Left cardiac atrium (tissue), 4 donors: ENCODE results near the gene THBS2. TPM values are rescaled to one million over a fixed set of nuclear protein-coding genes. Genes with fewer than 3 reads are reported as not detected.
"Not testable (repeated sequence)": the region's sequence is repeated elsewhere in the genome, so short reads cannot be mapped to it uniquely, and the experiment has no call there.

Source experiments
- ATAC-seq, 2 donors: fragments of 200-7000 bp; cut with Tn5 transposase; one replicate each; pipeline ENCODE4 v1.9.1; 2020; ENCODE audit warnings: mild to moderate bottlenecking in 2 of 2, moderate library complexity in 2 of 2
- DNase-seq: peaks from one replicate; pipeline ENCODE4 v3.0.0-alpha.2; 2020
- intact Hi-C, 2 donors: fragments of 100-400 bp; cut with DNase I; formaldehyde crosslinking; loops; one replicate each; pipeline versions ENCODE4 v1.14.1 to v1.15.1; 2022 to 2023
- total RNA-seq, 2 donors: library from RNA; stranded (reverse); fragmentation: NEBNext Ultra II Directional; extraction: Animal tissue kit (Norgen Biotek cat#: 25700); gene quantifications; one replicate each; pipeline ENCODE4 v1.2.1, GENCODE V29; 2021
- donor health status: DM: no; HTN: yes; CAD: no.
- donor health status: DM: no; HTN: yes; CAD: no; lungs with severe emphysema.
- donor health status: DM: yes; HTN: yes; CAD: no.
- donor health status: Dilated cardiomyopathy.

THBS2 gene
- total RNA-seq, 2 donors from 2014 or later: 22.7 to 74.8 TPM

DNA sequence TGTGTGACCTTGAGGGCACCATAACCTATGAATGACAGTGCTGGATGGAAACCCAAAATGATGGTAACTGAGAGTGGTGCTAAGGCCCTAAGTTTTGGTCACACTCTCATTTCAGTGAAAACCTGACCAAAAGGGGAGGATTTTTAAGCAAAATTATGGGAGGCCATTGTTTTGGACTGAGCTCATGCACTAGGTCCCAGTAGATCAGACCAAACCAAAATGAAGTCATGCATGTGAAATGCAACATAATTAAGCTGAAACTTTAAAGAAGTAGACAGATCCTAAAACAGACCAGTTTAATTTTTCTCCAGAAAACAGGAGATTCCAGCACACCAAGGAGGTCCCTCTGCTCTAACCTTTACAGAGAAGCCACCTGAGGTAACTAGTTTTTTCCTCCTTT is 24.0 kb upstream of the THBS2 start:
- DNase-seq (no peak), ATAC-seq (no peak)
- intact Hi-C loops: no loop called here

DNA sequence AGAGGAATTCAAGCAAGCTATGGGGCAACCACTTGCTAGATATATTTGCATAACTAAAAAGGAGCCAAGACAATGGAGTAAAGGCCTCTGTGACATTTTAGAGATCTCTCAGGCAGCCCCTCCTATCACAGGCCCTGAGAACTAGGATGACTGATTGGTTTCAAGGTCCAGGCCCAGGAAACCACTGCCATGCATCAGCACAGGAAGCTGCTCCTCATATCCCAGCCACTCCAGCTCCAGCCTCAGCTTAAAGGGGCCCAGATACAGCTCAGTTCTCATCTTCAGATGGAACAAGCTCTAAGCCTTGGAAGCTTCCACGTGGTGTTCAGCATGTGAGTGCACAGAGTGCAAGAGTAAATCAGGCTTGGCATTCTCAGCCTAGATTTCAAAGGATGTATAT is 21.1 kb upstream of the THBS2 start:
- intact Hi-C loops: no loop called here
- ATAC-seq (no peak), DNase-seq (no peak)

DNA sequence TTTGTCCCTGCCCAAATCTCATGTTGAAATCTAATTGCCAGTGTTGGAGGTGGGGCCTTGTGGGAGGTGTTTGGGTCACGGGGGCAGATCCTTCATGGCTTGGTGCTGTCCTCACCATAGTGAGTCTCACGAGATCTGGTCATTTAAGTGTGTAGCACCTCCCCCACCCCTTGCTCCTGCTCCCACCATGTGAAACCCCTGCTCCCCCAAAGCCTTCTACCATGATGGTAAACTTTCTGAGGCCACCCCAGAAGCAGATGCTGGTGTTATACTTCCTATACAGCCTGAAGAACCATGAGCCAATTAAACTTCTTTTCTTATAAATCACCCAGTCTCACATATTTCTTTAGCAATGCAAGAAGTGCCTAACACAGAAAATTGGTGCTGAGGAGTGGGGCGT is 19.9 kb upstream of the THBS2 start:
- DNase-seq: no peak
- intact Hi-C loops: no loop called here
- no peak for ATAC-seq

DNA sequence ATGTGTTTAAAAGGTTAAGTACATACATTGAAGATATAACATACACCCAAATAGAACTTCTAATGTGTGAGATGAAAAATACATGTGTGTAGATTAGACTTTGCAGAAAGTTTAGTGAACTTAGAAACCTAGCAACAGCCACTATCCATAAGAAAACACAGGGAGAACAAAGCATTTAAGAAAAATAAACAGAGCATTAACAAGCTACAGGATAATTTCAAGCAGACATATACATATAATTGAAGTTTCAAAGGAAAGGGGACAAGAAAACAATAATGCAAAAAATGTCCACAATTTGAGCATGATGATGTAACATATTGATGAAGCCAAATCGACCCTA is 18.2 kb upstream of the THBS2 start:
- ATAC-seq (no peak), DNase-seq (no peak)
- intact Hi-C loops: no loop called here

DNA sequence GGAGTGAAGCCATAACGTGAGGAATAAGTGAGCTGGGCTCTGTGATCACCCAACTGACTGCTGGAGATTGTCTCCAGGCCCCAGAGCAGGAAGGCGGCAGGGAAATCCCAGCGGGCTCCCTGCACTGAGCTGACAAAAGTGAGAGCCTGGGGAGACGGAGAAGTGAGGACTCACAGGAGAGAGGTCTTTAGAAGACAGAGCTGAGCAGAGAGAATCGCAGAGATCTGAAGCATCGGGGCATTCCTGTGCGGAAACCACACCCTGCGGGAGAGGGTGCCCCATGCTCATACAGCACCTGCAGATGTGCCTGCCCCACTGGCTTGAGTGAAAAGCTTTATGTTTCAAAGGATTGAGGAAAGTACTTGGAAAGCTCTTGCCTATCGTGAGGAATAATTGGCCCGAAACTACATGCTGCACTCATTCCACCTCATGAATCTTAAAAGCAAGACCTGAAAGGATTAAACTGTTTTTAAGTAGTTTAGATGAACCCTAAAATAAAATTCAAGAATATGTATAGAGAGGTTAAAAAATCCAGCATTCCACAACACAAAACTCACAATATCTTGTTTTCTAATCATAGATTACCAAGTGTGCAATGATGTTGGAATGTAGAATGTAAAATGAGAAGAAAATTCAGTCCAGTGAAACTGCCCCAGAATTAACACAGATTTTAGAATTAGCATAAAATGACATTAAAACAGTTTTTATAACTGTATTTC is 17.7 kb upstream of the THBS2 start:
- ATAC-seq (no peak), DNase-seq (no peak)
- intact Hi-C loops: no loop called here

DNA sequence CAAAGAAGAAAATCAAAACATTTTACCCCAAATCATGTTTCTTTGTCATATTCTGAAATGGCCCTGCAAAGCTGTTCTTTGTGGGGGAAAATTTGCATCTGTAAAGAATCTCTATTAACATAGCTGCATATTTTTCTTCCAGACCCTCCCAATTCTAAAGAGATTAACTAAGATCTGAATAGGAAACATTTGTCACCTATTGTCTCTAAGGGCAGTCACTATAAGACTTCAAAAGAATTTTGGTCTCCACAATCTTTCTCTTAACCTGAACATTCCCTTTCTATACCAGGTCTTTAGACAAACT is 16.4 kb upstream of the THBS2 start:
- ATAC-seq, DNase-seq, intact Hi-C loops: not testable (repeated sequence)

DNA sequence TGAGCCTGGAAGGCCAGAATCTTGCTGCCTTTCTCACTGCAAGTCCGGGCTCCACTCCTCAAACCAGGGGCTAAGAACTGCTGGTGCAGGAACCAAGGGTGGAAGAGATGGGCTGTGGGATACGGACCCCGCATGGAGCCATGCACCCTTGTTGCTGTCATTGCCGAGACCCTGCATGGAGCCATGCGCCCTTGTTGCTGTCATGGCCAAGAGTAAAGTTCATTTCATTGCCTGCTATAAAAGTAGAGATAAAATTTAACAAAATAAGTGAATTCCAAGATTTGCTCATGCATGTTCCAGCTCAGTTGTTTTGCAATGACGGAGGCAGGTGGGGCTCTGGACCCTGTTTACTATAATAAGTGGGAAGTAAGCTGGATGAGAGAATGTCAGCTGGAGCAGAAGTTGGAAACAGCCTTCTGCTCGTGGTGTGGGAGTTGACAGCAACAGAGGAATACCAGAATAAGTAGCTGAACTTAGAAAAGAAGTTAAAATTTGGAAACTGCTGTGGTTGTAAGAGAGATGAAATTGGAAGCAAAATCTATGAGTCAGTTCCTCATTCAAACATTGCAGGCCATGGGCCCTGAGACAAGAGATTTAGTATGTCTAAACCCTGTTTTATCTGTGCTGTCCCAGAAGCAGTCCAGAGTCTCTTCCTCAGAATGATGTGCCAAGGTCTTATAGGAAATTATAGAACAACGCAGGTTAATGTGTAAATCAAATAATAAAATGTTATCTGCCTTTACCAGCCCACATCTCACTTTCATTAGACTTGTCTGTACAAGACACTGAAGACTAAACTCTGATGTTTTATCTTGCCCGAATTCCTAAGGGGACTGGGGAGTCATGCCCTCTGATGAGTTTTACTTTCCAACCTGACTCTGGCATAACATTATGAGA is 15.8 kb upstream of the THBS2 start:
- ATAC-seq: peak; percentile 80 to 94

DNA sequence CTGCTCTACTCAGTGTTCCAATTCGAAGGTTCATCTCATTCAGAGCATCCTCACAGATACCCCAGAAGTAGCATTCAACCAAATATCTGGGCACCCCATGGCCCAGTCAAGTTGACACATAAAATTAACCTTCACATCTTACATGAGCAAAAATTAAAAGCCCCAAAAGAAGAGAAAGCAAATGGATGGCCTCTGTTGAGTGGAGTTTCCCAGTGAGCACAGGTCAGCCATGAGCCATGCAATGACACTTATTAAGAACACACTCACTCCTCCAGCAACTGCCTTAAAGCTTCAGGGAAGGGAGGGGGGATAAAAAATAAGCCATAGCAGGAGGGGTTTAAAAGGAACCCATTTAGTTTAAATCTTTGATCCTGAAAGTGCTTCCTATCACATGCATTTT is 14.6 kb upstream of the THBS2 start:
- intact Hi-C loops: no loop called here
- ATAC-seq: no peak

More for the DNA sequence above, 15.8 kb upstream of the THBS2 start:
- peak; percentile 48 for DNase-seq
- intact Hi-C loops: no loop called here

DNA sequence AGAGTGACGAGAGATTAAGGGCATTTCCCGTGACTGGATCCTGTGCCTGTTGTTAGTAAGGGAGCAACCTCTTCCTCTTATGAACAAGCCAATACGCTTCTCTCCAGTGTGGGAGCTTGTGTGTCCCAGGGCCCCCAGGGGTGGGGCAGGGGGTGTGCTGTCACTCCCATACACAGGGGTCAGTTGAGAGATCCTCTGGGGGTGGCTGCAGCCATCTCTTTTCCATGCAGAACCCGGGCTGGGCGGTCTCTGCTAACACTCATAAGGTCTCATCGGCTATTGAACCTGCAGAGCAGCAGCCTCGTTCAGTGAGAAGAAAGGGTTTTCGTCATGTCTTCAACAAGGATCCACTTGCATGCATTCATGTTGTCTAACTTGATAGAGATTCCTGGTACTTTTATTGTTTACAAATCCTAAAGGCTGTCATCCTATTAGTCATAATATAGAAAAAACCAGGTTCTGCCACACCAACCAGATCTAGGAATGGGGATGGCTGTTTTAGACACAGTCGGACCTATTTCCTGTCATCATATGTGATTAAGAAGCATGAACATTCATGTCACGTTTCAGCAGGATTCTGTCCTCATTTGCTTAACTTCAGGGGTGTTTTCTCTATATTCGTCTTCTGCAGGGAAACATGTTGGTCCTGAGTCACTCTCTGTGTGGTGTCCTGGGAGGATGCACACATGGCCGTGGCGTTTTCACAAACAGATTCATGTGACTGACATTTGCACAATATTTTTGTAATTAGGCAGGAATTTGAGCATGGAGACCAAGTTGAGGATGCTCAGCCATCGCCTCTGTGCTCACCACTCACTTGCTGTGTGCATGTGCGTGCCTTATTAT is 13.3 kb upstream of the THBS2 start:
- ATAC-seq (no peak), DNase-seq (no peak)
- intact Hi-C loops: no loop called here

More for the DNA sequence above, 14.6 kb upstream of the THBS2 start:
- no peak for DNase-seq

DNA sequence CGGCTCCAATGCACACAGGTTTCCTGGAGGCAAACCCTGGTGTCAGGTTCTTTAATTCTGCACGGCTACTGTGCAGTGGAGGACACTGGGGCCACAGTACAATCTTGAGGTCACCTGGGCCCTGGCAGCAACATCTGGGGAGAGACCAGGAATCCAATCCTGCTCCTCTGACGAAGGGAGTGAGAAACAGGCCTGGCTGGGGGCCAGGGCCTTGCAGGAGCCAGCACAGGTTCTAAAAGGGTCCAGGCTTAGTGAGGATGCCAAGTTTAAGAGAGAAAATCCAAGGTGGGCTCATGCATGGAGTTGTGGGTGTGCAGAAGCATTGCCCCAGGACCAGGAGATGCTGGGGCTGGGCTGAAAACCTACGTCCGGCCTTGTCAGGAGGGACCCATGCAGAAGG is 12.6 kb upstream of the THBS2 start:
- ATAC-seq (no peak), DNase-seq (no peak)
- intact Hi-C loops: no loop called here

DNA sequence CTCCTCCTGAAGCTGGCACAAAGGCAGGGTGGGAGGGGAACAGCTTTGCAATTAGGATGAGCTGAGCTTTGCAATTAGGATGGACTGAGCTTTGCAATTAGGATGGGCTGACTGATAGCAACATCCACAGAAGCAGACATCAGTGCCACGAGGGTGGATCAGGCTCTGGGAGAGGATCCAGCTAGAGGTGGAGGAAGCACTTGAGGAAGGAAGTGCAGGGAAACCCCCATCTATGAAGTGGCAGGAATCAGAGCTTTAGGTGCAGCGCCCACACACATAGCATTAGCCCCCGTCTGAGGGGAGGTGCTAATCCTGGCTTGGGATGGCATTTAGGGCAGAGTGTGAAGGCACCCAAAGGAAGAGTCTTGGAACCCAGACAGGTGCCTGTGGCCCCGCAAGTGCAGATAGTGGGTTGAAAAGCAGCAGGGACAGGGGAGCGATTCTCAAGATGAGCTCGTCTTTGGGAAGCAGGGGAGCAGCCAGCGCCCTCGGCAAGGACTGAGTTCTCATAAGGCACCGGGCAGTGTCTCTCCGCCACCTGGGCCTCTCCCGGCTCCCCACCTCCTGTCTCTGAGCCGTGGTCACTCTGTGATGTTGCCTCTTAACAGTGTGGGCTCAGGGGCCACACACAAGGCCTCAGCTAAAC is 12.0 kb upstream of the THBS2 start:
- no peak for ATAC-seq
- intact Hi-C loops: no loop called here
- DNase-seq: no peak

DNA sequence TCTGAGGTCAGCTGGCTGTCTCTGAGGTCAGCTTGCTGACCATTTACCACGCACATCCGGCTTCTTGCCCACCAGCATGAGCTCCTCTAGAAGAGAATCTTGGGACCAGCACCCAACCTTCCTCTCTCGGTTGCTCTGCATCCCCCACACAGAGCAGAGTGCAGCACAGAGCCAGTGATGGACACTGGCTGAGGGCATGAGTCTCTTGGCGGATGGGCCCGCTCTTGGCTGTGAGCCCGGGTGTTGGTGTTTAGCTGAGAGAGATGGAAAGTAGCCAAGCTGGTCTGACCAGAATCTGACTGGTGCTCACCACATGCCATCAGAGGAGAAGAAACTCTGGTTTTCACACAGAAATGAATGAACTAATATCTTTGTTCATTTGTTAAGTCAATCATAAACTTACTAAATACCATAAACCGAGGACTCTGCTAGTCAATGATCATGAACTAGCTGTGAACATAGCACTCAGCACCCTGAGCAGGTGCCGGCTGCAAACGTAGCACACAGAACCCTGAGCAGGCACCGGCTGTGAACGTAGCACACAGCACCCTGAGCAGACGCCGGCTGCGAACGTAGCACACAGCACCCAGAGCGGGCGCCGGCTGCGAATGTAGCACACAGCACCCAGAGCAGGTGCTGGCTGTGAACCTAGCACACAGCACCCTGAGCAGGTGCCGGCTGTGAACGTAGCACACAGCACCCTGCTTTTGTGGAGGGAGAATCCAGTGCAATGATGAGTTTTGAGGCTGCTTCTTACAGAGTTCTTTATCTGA is 10.4 kb upstream of the THBS2 start:
- peak; percentile 58 for DNase-seq
- peak; percentile 73 to 75 for ATAC-seq
- intact Hi-C loops: no loop called here

DNA sequence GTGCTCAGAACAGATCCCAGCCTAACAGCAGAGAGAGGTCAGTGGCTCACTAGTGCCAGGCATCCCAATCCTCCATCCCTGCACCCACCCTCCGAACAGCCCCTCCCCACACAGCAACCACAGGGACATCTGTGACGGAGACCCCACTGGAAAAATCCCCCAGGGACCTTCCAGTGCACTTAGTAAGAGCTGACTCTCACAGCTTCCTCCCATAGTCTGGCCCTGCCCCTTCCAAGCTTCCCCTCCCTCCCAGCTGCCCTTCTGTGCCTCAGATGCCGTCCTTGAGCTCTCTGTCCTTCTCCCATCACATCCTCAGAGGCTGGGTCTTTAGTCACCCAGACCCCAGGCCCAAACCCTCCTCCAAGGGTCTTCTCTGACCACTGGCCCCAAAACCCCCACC is 9.7 kb upstream of the THBS2 start:
- DNase-seq (no peak), ATAC-seq (no peak)
- intact Hi-C loops: no loop called here

DNA sequence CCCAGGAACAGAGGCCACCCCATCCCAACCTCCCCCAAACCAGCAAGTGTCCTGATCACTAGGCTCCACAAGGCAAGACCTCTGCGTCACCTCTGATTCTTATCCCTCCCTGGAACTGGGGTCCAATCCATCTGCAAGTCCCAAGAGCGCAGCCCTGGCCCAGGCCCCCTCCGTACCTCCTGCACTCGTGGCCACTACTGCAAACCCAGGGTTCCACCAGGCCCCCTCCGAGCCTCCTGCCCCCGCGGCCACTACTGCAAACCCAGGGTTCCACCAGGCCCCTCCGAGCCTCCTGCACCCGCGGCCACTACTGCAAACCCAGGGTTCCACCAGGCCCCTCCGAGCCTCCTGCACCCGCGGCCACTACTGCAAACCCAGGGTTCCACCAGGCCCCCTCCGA is 9.0 kb upstream of the THBS2 start:
- DNase-seq, ATAC-seq, intact Hi-C loops: not testable (repeated sequence)

DNA sequence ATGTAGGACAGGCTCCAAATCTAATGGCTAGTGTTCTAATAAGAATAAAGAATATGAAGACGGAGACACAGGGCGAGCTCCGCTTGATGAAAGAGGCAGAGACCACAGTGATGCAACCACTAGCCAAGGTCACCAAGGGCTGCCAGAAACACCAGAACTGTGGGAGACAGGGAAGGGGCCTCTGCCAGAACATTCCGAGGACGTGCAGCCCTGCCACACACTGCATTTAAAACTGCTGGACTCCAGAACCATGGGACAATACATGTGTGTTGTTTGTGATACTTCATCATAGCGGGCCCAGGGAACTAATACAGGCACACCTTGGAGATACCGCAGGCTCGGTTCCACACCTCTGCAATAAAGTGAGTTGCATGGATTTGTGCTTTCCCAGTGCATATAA is 2.9 kb upstream of the THBS2 start:
- DNase-seq (no peak), ATAC-seq (no peak)
- intact Hi-C loops: no loop called here

DNA sequence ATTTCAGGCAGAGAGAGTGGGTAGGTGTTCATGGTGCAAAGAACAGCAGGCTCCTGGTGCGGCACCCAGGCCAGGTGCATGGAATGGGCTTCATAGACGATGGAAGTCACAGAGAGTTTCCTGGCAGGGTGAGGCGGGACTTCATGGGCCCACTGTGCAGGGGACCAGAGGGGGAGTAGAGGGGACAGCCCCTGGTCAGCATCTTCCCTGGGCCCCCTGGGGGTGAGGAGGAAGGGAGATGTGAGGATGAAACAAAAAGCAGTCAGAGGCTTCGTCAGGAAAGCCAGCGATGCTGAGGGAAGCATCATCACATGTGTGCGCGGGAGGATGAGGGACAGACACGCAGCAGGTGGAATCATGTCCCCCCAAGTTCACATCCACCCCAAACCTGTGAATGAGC is 2.4 kb upstream of the THBS2 start:
- intact Hi-C loops: no loop called here
- ATAC-seq: no peak
- no peak for DNase-seq

DNA sequence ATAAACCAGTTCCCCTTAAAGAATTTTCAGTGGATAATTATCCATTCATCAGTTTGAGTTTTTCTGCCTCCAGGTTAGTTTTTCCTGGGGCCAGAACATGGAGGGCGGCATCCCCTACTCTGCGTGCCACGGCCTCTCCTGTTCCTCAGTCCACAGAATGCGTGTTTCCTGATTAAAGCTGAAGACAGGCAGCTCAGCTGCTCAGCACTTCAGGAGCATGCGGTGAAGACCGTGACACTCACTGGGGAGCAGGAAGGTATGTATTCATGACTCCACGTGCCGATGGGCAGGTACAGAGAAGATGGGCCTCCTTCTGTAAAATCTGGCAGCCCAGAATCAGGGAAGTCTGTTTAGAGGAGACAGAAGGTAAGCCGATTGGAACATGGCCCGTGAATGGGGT is 2.0 kb upstream of the THBS2 start:
- DNase-seq (no peak), ATAC-seq (no peak)
- intact Hi-C loops: no loop called here

DNA sequence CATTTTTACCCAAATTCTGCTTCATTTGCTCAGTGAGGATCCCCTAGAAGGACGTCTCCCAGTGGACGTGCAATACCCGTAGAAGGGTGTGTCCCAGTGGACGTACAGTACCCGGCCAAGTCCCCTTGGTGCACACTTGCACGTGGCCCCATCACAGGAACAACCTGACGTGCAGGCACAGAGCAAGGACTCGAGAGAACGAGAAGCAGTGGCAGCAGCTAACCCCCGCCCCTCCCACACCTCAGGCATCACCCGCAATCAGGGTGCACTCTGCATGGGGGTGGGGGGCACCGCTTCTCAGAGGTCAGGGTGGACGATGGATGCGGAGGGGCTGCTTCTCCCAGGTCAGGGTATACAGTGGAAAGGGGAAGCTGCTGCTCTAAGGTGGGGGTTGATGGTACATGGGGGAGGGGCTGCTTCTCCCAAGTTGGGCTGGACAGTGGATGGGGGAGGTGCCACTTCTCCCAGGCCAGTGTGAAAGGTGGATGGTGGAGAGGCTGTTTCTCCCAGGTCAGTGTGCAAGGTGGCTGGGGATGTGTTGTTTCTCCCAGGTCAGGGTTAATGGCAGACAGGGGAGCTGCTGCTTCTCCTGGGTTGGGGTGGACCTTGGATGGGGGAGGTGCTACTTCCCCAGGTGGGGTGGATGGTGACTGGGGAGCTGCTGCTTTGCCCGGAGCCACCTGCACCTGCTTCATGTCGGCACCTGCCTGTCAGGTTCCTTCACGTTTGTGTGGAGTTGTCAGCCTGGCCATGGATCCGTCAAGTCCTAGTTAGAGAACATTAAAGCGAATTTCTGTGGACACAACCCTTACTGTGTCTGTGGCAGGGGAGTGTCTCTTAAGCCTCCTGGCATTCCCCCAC is 1.0 kb upstream of the THBS2 start:
- ATAC-seq (no peak), DNase-seq (no peak)
- intact Hi-C loops: no loop called here
